AG10803 (cell line): ENCODE results near the gene GYPC.

Experiments
- DNase-seq: peaks from one replicate; pipeline ENCODE4 v3.0.0; 2010; ENCODE audit warnings: low read depth
- H3K4me3 ChIP-seq: 2 replicates; pipeline ENCODE4 v1.5.1; 2011; ENCODE audit warnings: mild to moderate bottlenecking, low read length, control low read depth
- CTCF ChIP-seq: conservative IDR thresholded peaks from 2 replicates; pipeline ENCODE4 v1.5.1; 2011; ENCODE audit warnings: mild to moderate bottlenecking, low read length, control low read depth, inconsistent platforms

Gene GYPC

GRCh38 chr2:126722546-126722945 lies 66.6 kb downstream of the GYPC start:
- TF ChIP-seq CTCF, result no peak
- no peak for DNase-seq
- no peak overlapping the region for H3K4me3 ChIP-seq

GRCh38 chr2:126723281-126723815 lies 67.4 kb downstream of the GYPC start:
- no peak overlapping the region for H3K4me3 ChIP-seq
- TF ChIP-seq CTCF, result no peak
- no peak for DNase-seq

GRCh38 chr2:126725580-126725979 lies 69.6 kb downstream of the GYPC start:
- TF ChIP-seq CTCF, result no peak
- no peak for DNase-seq
- H3K4me3 ChIP-seq, result no peak overlapping the region

GRCh38 chr2:126729896-126730295 lies 73.9 kb downstream of the GYPC start:
- DNase-seq, result no peak
- H3K4me3 ChIP-seq, result no peak overlapping the region
- TF ChIP-seq CTCF, result no peak

- DNase-seq, result no peak
- no peak overlapping the region for H3K4me3 ChIP-seq
- no peak for TF ChIP-seq CTCF
Observed at GRCh38 chr2:126730655-126731054, 74.7 kb downstream of the GYPC start.

GRCh38 chr2:126731353-126731752 lies 75.4 kb downstream of the GYPC start:
- TF ChIP-seq CTCF, result no peak
- no peak overlapping the region for H3K4me3 ChIP-seq
- no peak for DNase-seq

- no peak for DNase-seq
- no peak for TF ChIP-seq CTCF
- no peak overlapping the region for H3K4me3 ChIP-seq
Observed at GRCh38 chr2:126732682-126733245, 76.8 kb downstream of the GYPC start.
